RWPE2 (cell line): Measurements from ENCODE around the gene LATS2.

Experiments
- ATAC-seq: fragments of 200-7000 bp; cut with Tn5 transposase; 3 replicates; pipeline ENCODE4 v1.9.1; 2021; ENCODE audit warnings: low read depth
- DNase-seq: peaks from one replicate; pipeline ENCODE4 v3.0.0-alpha.2; 2020; ENCODE audit warnings: low spot score
- H3K27ac ChIP-seq: fragments of 450-650 bp; 2 replicates; pipeline ENCODE4 v1.5.1; 2017; ENCODE audit warnings: mild to moderate bottlenecking; ENCODE audit not compliant: poor library complexity, severe bottlenecking
- H3K27me3 ChIP-seq: fragments of 250-450 bp; sonication (Bioruptor Pico); 2 replicates; pipeline ENCODE4 v1.5.1; 2021; ENCODE audit warnings: mild to moderate bottlenecking, moderate library complexity; ENCODE audit not compliant: insufficient read depth, poor library complexity, severe bottlenecking
- H3K36me3 ChIP-seq: fragments of 250-450 bp; sonication (Bioruptor Pico); 2 replicates; pipeline ENCODE4 v1.5.1; 2020; ENCODE audit warnings: low read depth, mild to moderate bottlenecking, moderate library complexity
- H3K4me1 ChIP-seq: fragments of 250-450 bp; sonication (Bioruptor Pico); 2 replicates; pipeline ENCODE4 v1.5.1; 2021; ENCODE audit warnings: mild to moderate bottlenecking, moderate library complexity; ENCODE audit not compliant: insufficient read depth, poor library complexity, severe bottlenecking
- H3K4me3 ChIP-seq: fragments of 250-450 bp; sonication (Bioruptor Pico); 2 replicates; pipeline ENCODE4 v1.5.1; 2021; ENCODE audit warnings: mild to moderate bottlenecking, moderate library complexity; ENCODE audit not compliant: severe bottlenecking
- H3K9me3 ChIP-seq: fragments of 250-450 bp; sonication (Bioruptor Pico); 2 replicates; pipeline ENCODE4 v1.5.1; 2021; ENCODE audit warnings: mild to moderate bottlenecking, moderate library complexity; ENCODE audit not compliant: severe bottlenecking
- TF ChIP-seq, protein P1 (sequence below): fragments of 450-650 bp; IDR thresholded peaks from one replicate; pipeline ENCODE4 v1.5.1; 2017; ENCODE audit warnings: mild to moderate bottlenecking, moderate library complexity; ENCODE audit not compliant: poor library complexity, severe bottlenecking

LATS2 gene

DNA sequence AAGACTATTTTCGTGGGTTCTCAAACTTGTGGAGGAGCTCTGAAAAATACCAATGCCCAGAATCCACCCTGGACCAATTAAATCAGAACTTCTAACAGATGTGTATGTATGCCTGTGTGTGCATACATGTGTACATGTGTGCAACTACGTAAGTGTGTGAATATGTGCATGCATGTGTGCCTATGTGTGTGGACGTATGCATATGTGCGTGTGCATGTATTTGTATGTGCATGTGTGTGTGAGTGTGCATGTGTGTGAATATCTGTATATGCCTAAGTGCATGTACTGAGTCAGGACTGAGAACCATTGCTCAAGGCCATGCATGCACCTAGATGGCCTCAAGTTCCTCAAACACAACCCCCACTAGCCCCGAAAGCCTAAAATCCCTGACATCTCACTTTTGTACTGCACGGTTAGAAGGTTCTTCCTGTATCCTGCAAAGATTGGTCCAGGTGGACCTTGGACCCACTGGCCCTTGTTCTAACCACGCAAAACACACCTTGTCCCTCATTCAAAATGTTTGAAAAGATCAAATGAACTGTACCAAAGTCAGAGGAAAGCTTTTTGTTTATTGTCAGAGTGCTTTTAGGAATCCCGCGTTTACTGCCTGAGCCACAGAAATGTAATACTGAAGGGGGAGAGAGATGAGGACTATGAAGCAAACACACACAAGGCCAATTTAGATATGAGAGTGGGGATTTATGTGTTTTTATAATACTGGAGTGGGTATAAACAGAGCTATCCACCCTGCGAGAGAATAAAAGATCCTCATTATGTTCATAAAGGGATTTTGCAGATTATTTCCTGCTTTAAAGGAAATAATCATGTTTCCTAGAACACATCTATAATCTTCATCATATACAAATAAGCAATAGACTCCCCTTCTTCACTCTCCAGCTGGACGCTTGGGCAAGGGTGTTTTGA lies 39.1 kb downstream of the LATS2 start:
- Histone ChIP-seq H3K36me3 (no peaks in the 10 kb centered on the region), H3K9me3 (no peaks in the 10 kb centered on the region), H3K27ac (no peak overlapping the region), H3K27me3 (no peaks in the 10 kb centered on the region), H3K4me1 (peaks cover 5% of the 10 kb centered on the region), H3K4me3 (no peak overlapping the region)
- ATAC-seq (no peak), DNase-seq (no peak)
- TF ChIP-seq, protein P1, sequence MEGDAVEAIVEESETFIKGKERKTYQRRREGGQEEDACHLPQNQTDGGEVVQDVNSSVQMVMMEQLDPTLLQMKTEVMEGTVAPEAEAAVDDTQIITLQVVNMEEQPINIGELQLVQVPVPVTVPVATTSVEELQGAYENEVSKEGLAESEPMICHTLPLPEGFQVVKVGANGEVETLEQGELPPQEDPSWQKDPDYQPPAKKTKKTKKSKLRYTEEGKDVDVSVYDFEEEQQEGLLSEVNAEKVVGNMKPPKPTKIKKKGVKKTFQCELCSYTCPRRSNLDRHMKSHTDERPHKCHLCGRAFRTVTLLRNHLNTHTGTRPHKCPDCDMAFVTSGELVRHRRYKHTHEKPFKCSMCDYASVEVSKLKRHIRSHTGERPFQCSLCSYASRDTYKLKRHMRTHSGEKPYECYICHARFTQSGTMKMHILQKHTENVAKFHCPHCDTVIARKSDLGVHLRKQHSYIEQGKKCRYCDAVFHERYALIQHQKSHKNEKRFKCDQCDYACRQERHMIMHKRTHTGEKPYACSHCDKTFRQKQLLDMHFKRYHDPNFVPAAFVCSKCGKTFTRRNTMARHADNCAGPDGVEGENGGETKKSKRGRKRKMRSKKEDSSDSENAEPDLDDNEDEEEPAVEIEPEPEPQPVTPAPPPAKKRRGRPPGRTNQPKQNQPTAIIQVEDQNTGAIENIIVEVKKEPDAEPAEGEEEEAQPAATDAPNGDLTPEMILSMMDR = no peak

DNA sequence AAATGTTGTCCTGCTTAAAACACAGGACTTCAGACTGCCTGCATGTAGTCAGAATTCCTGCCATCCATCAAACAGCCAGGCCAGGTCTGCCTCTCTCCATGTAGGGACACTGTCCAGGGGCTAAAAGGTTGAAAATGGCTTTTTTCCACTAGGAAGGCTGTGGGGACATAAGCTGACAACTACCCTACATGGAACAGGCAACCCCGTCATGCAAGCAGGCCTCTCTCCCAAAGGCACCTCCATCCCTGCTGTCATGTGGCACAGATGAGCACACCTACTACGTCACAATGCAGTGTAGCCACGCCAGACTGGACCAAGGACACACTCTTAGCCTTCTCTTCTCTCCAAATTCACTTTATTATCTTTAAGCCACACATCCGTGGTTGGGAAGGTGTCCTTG lies 40.8 kb downstream of the LATS2 start:
- no peak for DNase-seq
- H3K4me1 ChIP-seq = peaks cover 18% of the 10 kb centered on the region
- TF ChIP-seq, protein P1 = no peak
- H3K27ac ChIP-seq = no peak overlapping the region
- ATAC-seq = no peak
- H3K9me3 ChIP-seq = no peaks in the 10 kb centered on the region
- no peaks in the 10 kb centered on the region for H3K36me3 ChIP-seq
- no peak overlapping the region for H3K4me3 ChIP-seq
- H3K27me3 ChIP-seq = no peaks in the 10 kb centered on the region

DNA sequence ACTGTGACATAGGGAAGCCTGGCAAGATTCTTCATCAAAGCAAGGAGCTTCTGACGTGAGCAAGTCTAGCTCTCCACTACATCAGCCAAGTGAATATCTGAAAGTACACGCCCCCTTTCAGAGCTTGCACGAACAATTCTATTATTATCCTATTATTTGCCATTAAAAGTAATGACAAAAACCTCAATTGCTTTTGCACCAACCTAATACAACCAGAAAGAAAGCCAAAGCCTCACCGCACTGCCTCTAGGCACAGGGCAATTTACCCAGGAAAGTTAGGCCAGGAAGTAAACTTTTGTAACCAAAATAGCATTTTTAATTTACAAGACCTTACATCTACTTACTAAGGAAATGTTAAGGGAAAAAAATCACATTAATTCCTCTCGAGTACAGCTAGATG lies 41.2 kb downstream of the LATS2 start:
- H3K9me3 ChIP-seq = no peaks in the 10 kb centered on the region
- DNase-seq (no peak), ATAC-seq (no peak)
- TF ChIP-seq, protein P1 = no peak
- no peaks in the 10 kb centered on the region for H3K36me3 ChIP-seq
- H3K27ac ChIP-seq = no peak overlapping the region
- no peaks in the 10 kb centered on the region for H3K27me3 ChIP-seq
- H3K4me3 ChIP-seq = no peak overlapping the region
- H3K4me1 ChIP-seq = peaks cover 22% of the 10 kb centered on the region

DNA sequence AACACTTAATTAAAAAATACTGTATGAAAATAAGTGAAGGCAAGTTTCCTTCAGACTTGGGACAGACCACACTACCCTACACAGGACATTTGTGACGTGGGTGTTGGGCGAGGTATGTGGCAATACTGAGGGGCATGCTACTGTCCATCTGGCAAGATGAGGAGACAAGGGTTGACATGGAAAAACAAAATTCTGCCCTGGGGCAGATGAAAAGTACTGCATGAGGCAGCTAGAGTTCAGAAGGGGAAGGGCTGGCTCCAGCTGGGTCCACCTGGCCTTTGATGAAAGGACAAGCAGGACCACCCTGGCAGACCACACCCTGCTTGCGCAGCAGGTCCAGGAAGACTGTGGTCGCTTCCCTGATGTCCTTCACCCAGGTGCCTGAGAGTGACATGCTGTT lies 43.2 kb downstream of the LATS2 start:
- ATAC-seq (no peak), DNase-seq (no peak)
- H3K27ac ChIP-seq = peak overlapping the region; percentile 64
- H3K4me3 ChIP-seq = no peak overlapping the region
- peaks cover 26% of the 10 kb centered on the region for H3K4me1 ChIP-seq
- H3K9me3 ChIP-seq = no peaks in the 10 kb centered on the region
- TF ChIP-seq, protein P1 = no peak
- H3K27me3 ChIP-seq = no peaks in the 10 kb centered on the region
- H3K36me3 ChIP-seq = no peaks in the 10 kb centered on the region

DNA sequence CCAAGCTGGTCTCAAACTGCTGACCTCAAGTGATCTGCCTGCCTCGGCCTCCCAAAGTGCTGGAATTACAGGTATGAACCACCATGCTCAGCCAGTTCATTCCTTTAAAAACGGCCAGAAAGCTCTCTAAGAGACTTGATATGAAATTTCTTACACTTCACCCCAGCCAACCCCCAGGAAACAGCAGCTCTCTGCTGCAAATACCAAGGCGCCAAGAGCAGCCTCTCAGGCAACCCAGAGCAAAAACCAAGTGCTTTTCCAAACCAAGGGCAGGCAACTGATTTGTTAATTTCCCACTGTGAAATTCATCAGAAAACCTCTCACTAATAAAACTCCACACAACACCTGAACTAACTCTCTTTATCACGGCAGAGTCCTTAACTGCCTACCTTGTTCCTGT lies 44.9 kb downstream of the LATS2 start:
- peak overlapping the region; percentile 64 for H3K27ac ChIP-seq
- no peak overlapping the region for H3K4me3 ChIP-seq
- no peaks in the 10 kb centered on the region for H3K27me3 ChIP-seq
- peaks cover 26% of the 10 kb centered on the region for H3K4me1 ChIP-seq
- no peaks in the 10 kb centered on the region for H3K9me3 ChIP-seq
- DNase-seq (no peak), ATAC-seq (no peak)
- no peaks in the 10 kb centered on the region for H3K36me3 ChIP-seq
- TF ChIP-seq, protein P1 = no peak
